Nephron progenitor cell (in vitro differentiated cells): ENCODE results near the gene TRMT6.

Experiments
- DNase-seq: peaks from one replicate; pipeline ENCODE4 v3.0.0; 2021
- H3K27ac Mint-ChIP-seq: 2 replicates; pipeline ENCODE4 v1.8.0; 2021; ENCODE audit warnings: mild to moderate bottlenecking, moderate library complexity, mixed read lengths
- H3K27me3 Mint-ChIP-seq: 2 replicates; pipeline ENCODE4 v1.8.0; 2021; ENCODE audit warnings: mild to moderate bottlenecking, low read depth, mixed read lengths; ENCODE audit not compliant: poor library complexity
- H3K36me3 Mint-ChIP-seq: 2 replicates; pipeline ENCODE4 v1.8.0; 2021; ENCODE audit warnings: low read depth, mixed read lengths
- H3K4me1 Mint-ChIP-seq: 2 replicates; pipeline ENCODE4 v1.8.0; 2021; ENCODE audit warnings: mixed read lengths
- H3K4me3 Mint-ChIP-seq: 2 replicates; pipeline ENCODE4 v1.8.0; 2021; ENCODE audit warnings: mild to moderate bottlenecking, moderate library complexity, mixed read lengths
- H3K9me3 Mint-ChIP-seq: 2 replicates; pipeline ENCODE4 v1.8.0; 2021; ENCODE audit warnings: mild to moderate bottlenecking, moderate library complexity, mixed read lengths
- TF ChIP-seq, protein P1 (sequence below): fragments of 200-600 bp; sonication (generic); IDR thresholded peaks from 2 replicates; pipeline ENCODE4 v1.5.0; 2021; ENCODE audit warnings: antibody characterized with exemption

TRMT6 gene

DNA sequence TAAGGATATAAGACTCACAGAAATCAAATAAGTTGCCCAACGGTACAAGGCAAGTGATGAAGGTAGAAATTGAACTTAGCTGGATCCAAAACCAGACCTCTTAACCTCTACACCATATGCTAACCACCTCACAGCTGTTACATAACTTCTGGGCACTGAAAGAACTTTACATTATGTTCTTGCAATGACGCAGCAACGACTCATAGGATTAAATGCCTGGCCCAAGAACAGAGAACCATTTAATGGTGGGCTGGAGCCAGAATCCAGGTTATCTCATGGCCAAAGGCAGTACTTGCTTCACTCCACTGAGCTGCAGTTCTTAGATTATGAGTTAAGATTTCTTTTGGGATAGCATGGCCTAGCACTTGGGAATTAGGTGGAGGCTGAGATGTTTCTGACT, 4.4 kb downstream of the TRMT6 start:
- Mint-ChIP-seq H3K4me3 (no peak overlapping the region), H3K27ac (no peak overlapping the region), H3K4me1 (peaks cover 19% of the 10 kb centered on the region), H3K9me3 (no peaks in the 10 kb centered on the region), H3K27me3 (no peaks in the 10 kb centered on the region), H3K36me3 (peaks cover 29% of the 10 kb centered on the region)
- TF ChIP-seq, protein P1, sequence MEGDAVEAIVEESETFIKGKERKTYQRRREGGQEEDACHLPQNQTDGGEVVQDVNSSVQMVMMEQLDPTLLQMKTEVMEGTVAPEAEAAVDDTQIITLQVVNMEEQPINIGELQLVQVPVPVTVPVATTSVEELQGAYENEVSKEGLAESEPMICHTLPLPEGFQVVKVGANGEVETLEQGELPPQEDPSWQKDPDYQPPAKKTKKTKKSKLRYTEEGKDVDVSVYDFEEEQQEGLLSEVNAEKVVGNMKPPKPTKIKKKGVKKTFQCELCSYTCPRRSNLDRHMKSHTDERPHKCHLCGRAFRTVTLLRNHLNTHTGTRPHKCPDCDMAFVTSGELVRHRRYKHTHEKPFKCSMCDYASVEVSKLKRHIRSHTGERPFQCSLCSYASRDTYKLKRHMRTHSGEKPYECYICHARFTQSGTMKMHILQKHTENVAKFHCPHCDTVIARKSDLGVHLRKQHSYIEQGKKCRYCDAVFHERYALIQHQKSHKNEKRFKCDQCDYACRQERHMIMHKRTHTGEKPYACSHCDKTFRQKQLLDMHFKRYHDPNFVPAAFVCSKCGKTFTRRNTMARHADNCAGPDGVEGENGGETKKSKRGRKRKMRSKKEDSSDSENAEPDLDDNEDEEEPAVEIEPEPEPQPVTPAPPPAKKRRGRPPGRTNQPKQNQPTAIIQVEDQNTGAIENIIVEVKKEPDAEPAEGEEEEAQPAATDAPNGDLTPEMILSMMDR, result no peak
- no peak for DNase-seq

- H3K4me1 Mint-ChIP-seq, result no peaks in the 10 kb centered on the region
- H3K9me3 Mint-ChIP-seq, result no peaks in the 10 kb centered on the region
- H3K4me3 Mint-ChIP-seq, result no peak overlapping the region
- no peaks in the 10 kb centered on the region for H3K27me3 Mint-ChIP-seq
- DNase-seq, result no peak
- H3K36me3 Mint-ChIP-seq, result peaks cover 28% of the 10 kb centered on the region
- no peak overlapping the region for H3K27ac Mint-ChIP-seq
- TF ChIP-seq, protein P1, result no peak
Observed at GRCh38 chr20:5938456-5939029, 11.8 kb downstream of the TRMT6 start.

DNA sequence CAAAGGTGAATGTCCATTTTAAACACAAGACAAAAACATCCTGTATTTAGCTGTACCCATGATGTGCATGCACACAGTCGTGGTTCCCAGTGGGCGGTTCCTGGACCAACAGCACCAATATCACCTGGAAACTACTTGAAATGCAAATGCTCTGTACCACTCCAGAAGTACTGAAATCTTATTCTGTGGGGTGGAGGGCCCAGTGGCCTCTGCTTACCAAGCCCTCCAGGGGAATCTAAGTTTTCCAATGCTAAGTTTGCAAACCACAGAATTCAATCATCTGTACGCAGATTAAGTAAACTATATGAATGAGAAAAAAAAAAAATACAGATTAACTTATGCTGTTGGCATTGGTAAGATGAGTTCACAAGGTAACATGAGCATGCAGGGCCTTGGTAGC, 14.1 kb downstream of the TRMT6 start:
- peaks cover 3% of the 10 kb centered on the region for H3K27me3 Mint-ChIP-seq
- no peak for DNase-seq
- H3K27ac Mint-ChIP-seq, result peak overlapping the region; percentile 15
- H3K9me3 Mint-ChIP-seq, result no peaks in the 10 kb centered on the region
- TF ChIP-seq, protein P1, result no peak
- H3K4me1 Mint-ChIP-seq, result no peaks in the 10 kb centered on the region
- H3K36me3 Mint-ChIP-seq, result peaks cover 8% of the 10 kb centered on the region
- no peak overlapping the region for H3K4me3 Mint-ChIP-seq

DNA sequence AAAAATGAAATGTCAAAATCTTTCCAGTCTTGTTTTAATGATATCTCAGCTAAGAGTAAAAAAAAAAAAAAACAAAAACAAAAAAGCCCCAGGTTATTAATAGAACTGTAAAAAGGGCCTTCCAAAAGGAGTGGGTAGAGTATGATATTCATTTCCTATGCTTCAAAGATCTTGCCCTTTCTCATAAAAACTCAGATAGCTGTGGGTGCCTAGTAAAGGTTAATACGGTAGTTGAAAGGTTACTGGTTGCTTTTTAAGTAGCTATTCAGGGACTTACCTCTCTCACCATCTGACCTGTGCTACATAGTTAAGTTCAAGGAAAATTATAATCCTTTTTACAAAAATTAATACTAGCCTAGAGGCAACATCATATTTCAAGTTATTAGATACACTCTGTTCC, 14.9 kb downstream of the TRMT6 start:
- no peaks in the 10 kb centered on the region for H3K9me3 Mint-ChIP-seq
- peaks cover 8% of the 10 kb centered on the region for H3K36me3 Mint-ChIP-seq
- H3K27ac Mint-ChIP-seq, result no peak overlapping the region
- H3K4me3 Mint-ChIP-seq, result no peak overlapping the region
- DNase-seq, result no peak
- peaks cover 9% of the 10 kb centered on the region for H3K27me3 Mint-ChIP-seq
- no peaks in the 10 kb centered on the region for H3K4me1 Mint-ChIP-seq
- TF ChIP-seq, protein P1, result no peak

- Mint-ChIP-seq H3K36me3 (no peaks in the 10 kb centered on the region), H3K4me3 (no peak overlapping the region), H3K4me1 (no peaks in the 10 kb centered on the region), H3K9me3 (no peaks in the 10 kb centered on the region), H3K27ac (no peak overlapping the region), H3K27me3 (peaks cover 10% of the 10 kb centered on the region)
- TF ChIP-seq, protein P1, result no peak
- no peak for DNase-seq
Observed at GRCh38 chr20:5933802-5934436, 16.4 kb downstream of the TRMT6 start.

DNA sequence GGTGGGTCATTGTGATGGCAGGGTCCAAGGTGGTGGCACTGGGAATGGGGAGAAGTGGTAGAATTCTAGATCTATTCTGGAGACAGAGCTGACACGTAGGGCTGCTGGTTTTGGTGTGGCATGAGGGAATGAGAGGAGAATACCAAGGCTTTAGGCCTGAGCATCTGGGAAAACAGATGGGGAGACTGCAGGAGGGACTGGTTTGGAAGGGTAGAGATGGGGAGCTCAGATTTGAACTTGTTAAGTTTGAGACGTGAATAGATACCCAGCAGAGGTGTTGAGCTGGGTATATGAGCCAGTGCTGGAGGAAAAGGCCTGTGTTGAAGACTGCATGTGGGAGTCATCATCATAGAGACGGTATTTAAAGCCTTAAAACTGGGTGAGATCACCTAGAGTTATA, 17.5 kb downstream of the TRMT6 start:
- H3K27me3 Mint-ChIP-seq, result peaks cover 10% of the 10 kb centered on the region
- no peaks in the 10 kb centered on the region for H3K9me3 Mint-ChIP-seq

More for the DNA sequence above, 17.5 kb downstream of the TRMT6 start:
- Mint-ChIP-seq H3K4me3 (no peak overlapping the region), H3K4me1 (no peaks in the 10 kb centered on the region), H3K36me3 (no peaks in the 10 kb centered on the region), H3K27ac (no peak overlapping the region)
- TF ChIP-seq, protein P1, result no peak
- no peak for DNase-seq
